Pulmonary artery endothelial cell (primary cell): ENCODE measurements around the gene TROAP. TPM values are rescaled to one million over a fixed set of nuclear protein-coding genes. Genes with fewer than 3 reads are reported as not detected.
A peak's percentile ranks its signal among the peaks of the same experiment; 100 is the strongest.
"Not testable (repeated sequence)": the region's sequence is repeated elsewhere in the genome, so short reads cannot be mapped to it uniquely, and the experiment has no call there.

Experiments used
- DNase-seq: peaks from one replicate; pipeline ENCODE4 v3.0.0-alpha.2; 2011; ENCODE audit warnings: low read depth, low spot score
- total RNA-seq: library from RNA; depleted of rRNA; stranded (reverse); fragments of >200 nt; gene quantifications from 2 replicates; pipeline ENCODE4 v1.2.3, GENCODE V29; 2014

Gene TROAP
- total RNA-seq, 1 donor from 2014 or later: 16.9 TPM

DNA sequence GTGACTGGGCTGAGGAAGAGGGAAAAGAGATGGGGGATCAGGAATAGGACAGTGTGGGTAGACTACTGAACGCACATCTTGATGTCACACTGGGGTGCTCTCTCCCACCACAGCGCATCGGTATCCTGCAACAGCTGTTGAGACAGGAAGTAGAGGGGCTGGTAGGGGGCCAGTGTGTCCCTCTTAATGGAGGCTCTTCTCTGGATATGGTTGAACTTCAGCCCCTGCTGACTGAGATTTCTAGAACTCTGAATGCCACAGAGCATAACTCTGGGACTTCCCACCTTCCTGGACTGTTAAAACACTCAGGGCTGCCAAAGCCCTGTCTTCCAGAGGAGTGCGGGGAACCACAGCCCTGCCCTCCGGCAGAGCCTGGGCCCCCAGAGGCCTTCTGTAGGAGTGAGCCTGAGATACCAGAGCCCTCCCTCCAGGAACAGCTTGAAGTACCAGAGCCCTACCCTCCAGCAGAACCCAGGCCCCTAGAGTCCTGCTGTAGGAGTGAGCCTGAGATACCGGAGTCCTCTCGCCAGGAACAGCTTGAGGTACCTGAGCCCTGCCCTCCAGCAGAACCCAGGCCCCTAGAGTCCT lies 7.1 kb downstream of the TROAP start:
- DNase-seq: no peak

DNA sequence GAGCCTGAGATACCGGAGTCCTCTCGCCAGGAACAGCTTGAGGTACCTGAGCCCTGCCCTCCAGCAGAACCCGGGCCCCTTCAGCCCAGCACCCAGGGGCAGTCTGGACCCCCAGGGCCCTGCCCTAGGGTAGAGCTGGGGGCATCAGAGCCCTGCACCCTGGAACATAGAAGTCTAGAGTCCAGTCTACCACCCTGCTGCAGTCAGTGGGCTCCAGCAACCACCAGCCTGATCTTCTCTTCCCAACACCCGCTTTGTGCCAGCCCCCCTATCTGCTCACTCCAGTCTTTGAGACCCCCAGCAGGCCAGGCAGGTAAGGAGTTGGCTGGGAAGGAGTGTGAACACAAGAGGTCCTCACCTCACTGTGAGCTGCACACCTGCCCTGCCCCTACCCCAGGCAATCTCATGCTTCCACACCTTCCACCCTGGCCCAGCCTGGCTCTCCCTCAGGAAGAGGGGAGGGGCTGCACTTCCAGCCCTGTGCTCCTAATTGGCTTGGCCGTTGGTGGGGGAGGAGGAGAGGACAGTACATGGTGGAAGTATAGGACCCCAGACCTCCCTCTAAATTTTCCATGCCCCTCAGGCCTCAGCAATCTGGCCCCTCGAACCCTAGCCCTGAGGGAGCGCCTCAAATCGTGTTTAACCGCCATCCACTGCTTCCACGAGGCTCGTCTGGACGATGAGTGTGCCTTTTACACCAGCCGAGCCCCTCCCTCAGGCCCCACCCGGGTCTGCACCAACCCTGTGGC lies 7.8 kb downstream of the TROAP start:
- no peak for DNase-seq

DNA sequence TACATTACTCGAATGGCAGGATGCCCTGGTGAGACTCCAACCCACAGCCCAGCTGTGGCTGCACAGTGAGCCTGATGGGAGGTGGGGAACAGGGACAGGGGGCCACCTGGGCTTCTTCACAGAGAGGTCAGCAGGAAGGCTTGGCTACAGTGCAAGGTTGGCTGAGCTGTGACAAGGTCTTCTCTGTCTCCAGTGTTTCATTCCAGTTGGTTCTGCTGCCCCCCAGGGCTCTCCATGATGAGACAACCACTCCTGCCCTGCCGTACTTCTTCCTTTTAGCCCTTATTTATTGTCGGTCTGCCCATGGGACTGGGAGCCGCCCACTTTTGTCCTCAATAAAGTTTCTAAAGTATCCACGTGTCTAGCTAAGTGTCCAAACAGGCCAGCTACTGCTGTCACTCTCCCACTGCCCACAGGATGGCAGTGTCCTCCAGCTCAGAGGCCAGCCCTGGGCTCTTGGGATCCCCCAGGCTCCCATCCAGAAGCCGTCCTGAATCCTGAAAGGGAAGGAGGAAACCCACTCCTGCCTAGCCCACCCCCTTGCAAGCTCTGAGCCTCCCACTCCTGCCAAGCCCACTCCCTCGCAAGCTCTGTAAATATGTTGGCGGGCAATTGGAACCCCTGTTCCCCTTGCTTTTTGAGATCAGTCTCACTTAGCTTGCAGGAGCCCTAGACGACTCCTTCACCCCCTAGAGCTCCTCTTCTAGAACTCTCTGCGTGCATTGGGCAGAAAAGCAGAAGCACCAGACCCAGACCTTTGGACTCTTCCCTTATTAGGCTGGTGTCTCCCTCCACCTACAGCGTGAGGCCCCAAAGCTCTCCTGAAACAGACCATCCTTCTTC lies 8.5 kb downstream of the TROAP start:
- peak; percentile 54 for DNase-seq

DNA sequence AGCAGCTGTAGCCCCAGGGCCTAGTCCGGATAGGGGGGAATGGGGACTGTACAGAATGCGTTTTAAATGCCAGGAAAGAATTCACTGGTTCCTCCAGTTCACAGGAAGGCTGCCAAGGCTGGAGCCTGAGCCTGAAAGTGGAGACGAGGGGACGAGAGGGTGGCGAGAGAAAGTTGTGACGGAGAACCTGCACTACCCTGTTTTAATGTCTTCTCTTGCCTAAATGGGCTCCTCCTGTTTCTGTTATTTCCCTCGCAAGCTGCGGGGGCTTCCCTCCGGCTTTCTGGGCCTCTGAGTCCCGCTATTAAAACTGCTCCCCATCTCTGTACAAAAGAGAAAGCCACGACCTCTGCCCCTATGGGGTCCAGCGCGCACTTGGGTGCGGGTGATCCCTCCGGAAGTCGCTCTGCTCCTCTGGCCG lies 9.4 kb downstream of the TROAP start:
- no peak for DNase-seq

GRCh38 chr12:49332891-49333371 lies 9.9 kb downstream of the TROAP start:
- DNase-seq: no peak

- not testable (repeated sequence) for DNase-seq
These were observed 10.7 kb downstream of the TROAP start for GRCh38 chr12:49333778-49334177.

- DNase-seq: no peak
These were observed 11.2 kb downstream of the TROAP start for GRCh38 chr12:49334226-49334625.

DNA sequence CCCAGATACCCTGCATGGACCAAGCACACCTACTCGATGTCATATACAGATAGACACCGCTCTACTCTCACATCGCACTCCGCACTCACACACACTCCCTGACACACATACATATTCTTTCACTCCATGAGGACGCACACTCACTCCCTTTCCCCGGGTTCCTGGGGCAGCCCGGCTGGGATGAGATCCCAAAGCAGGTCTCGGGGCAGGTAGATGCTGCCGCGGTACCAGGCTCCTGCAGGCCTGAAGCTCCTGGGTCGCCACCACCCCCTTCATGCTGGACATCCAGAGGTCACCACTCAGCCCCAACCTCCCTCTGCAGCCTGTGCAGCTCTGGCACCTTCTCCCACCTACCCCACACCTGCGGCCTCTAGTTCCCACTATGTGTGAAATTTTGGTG lies 11.6 kb downstream of the TROAP start:
- no peak for DNase-seq

GRCh38 chr12:49335118-49335954 lies 12.3 kb downstream of the TROAP start:
- DNase-seq: no peak

- DNase-seq: no peak
These were observed 13.0 kb downstream of the TROAP start for GRCh38 chr12:49335955-49336644.

DNA sequence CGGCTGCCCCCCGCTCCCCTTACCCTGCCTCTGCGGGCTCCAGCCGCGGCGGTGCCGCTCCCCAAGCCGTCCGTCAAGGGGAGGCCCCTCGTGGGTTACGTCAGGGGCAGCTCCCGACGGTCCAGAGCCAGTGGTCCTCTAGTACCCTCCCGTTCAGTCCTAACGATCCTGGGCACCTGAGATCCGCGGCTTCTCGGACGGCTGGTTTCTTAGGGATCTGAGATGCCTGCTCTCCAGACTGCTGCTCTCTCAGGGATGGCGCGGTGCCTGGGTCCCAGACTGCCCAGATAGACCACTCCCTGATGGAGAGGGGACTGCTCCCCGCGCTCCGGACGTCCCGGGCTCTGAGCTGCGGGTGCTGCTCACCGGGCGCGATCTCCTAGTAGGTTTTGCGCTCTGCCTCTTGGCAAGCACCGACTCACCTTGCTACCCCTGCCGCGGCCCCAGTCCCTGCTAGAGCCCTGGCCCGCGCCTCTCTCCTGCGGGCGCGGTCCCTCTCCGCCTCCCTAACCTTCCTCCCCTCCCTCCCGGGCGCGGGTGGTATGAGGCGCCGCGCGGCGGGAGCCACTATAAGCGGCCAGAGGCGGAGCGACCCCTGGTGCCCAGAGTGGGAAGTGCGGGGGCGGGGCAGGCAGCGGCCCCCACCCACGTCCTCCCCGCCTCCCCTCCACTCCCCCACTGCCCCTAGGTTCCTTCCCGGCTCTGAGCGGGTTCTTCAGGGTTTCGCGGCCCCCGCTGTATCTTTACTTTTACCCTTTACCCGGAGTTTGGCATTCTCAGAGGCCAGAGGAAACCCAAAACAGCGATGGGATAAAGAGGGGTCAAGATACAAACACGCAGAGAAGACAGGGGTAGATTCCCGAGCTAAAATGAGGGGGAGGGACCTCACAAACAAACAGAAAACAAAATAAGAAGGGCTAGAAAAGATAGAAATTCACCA lies 13.9 kb downstream of the TROAP start, which contains the start of gene C1QL4:
Gene C1QL4 (minus strand): TSS at position 544 of the 940 bp plus-strand sequence. CDS start 711 bp downstream, outside the sequence.
- peak; percentile 13 for DNase-seq

DNA sequence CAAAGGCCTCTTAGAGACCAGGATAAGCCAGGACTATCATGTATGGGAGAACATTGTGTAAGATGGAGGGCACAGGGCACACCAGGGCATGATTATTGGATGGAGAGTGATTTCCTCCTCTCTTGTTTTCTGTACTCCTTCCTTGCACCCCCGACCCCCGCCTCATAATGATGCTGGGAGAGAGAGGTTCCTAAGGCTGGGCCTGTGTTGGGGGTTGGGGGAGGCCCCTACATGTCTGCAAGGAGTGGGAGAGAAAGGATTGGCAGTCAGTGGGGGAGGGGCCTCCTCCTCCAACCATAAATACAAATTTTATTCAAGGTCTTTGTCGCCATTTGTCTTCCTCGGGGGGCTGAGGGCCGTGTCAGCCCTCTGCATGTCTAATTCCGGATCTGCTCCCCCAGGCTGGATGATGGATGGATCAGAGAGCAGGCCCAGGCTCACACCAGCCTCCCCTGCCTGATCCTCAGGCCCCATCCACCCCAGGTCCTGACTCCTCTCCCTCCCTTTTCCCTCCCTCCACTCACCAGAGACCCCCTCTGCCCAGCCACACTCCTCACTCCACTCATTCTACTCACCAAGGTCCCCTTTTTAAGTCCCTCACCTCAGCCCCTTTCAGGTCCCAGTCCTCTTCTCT lies 15.9 kb downstream of the TROAP start:
- DNase-seq: no peak

GRCh38 chr12:49339464-49339861 lies 16.4 kb downstream of the TROAP start:
- no peak for DNase-seq

- no peak for DNase-seq
These were observed 17.2 kb downstream of the TROAP start for GRCh38 chr12:49340095-49340870.

- DNase-seq: no peak
These were observed 18.1 kb downstream of the TROAP start for GRCh38 chr12:49340971-49341776.

DNA sequence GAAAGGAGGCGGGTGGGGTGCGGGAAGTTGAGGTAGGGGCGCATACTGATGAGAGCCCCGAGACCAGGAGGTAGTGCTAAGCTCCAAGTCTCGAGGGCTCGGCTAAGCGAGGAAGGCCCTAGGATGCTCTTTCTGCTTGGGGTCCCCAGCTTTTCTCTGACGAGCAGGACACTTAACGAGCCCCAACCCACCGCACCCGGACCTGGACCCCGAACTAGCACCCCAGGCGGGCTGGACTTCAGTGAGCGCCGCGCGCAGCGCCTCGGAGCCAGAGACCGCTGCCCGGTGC lies 18.7 kb downstream of the TROAP start:
- no peak for DNase-seq
